GM18870 (cell line): Measurements from ENCODE around the gene ANAPC10.
"Not testable (repeated sequence)": the region's sequence is repeated elsewhere in the genome, so short reads cannot be mapped to it uniquely, and the experiment has no call there.

Source experiments
- ATAC-seq: cut with Tn5 transposase; IDR thresholded peaks from one replicate; pipeline ENCODE4 v1.9.1; 2021; ENCODE audit warnings: moderate library complexity; ENCODE audit not compliant: unreplicated experiment

The ANAPC10 gene

GRCh38 chr4:145097821-145098674 is at the start of gene ANAPC10, which contains the start of gene ABCE1:
Gene ANAPC10, minus strand, starts transcription at chr4:145098196. Its CDS starts 2,097 bp downstream, at chr4:145096099.
Gene ABCE1, plus strand, starts transcription at chr4:145098311. Its CDS starts 6,102 bp downstream, at chr4:145104413.
- peak; percentile 61 for ATAC-seq

GRCh38 chr4:145136219-145136618 is 38.2 kb upstream of the ANAPC10 start:
- not testable (repeated sequence) for ATAC-seq

GRCh38 chr4:145132511-145133098 is 34.6 kb upstream of the ANAPC10 start:
- ATAC-seq, result peak; percentile 80

- ATAC-seq, result no peak
Measured at GRCh38 chr4:145131848-145132247, 33.9 kb upstream of the ANAPC10 start.

- no peak for ATAC-seq
Measured at GRCh38 chr4:145130788-145131399, 32.9 kb upstream of the ANAPC10 start.

GRCh38 chr4:145130130-145130529 is 32.1 kb upstream of the ANAPC10 start:
- ATAC-seq, result no peak

GRCh38 chr4:145125396-145125795 is 27.4 kb upstream of the ANAPC10 start:
- no peak for ATAC-seq

- ATAC-seq, result no peak
Measured at GRCh38 chr4:145108128-145108527, 10.1 kb upstream of the ANAPC10 start.

GRCh38 chr4:145107126-145107525 is 9.1 kb upstream of the ANAPC10 start:
- ATAC-seq, result no peak

- no peak for ATAC-seq
Measured at GRCh38 chr4:145103496-145103895, 5.5 kb upstream of the ANAPC10 start.

GRCh38 chr4:145102619-145103018 is 4.6 kb upstream of the ANAPC10 start:
- no peak for ATAC-seq

GRCh38 chr4:145101091-145101490 is 3.1 kb upstream of the ANAPC10 start:
- ATAC-seq, result no peak

GRCh38 chr4:145099653-145100052 is 1.7 kb upstream of the ANAPC10 start:
- no peak for ATAC-seq

- ATAC-seq, result peak; percentile 23
Measured at GRCh38 chr4:145098675-145099037, 660 bp upstream of the ANAPC10 start.

- ATAC-seq, result no peak
Measured at GRCh38 chr4:145097331-145097820, 620 bp downstream of the ANAPC10 start.

- ATAC-seq, result no peak
Measured at GRCh38 chr4:145093638-145094037, 4.4 kb downstream of the ANAPC10 start.

- no peak for ATAC-seq
Measured at GRCh38 chr4:145090380-145090779, 7.6 kb downstream of the ANAPC10 start.

- no peak for ATAC-seq
Measured at GRCh38 chr4:145083891-145084605, 13.9 kb downstream of the ANAPC10 start.

- ATAC-seq, result no peak
Measured at GRCh38 chr4:145081756-145082155, 16.2 kb downstream of the ANAPC10 start.

- no peak for ATAC-seq
Measured at GRCh38 chr4:145076469-145076855, 21.5 kb downstream of the ANAPC10 start.
